ENCODE measurements around the gene TTC39C.

The TTC39C gene

DNA sequence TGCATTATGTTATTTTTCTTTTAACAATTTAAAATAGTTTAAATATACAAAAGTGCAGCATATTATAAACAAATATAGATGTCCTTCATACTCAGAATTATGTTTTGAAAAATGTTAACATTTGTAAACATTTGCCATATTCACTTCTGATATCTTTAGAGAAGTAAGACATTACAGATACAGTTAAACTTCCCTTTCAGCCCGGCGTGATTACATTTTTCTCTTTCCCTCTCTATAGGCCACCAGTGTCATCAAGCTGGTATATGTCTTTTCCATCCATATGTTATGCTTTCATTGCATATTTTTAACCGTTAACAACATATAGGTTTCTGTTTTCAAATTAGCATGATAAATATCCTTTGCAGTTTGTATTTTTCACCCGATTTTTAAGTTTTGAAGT is 27.1 kb downstream of the TTC39C start:
- Histone ChIP-seq H3K9me3 (ENCODE audit: insufficient read depth, low read length, severe bottlenecking) (no peaks in the 10 kb centered on the region), H3K36me3 (ENCODE audit: insufficient read depth, low read length) (no peaks in the 10 kb centered on the region), H4K20me1 (ENCODE audit: insufficient read depth, low read length) (peaks cover 50% of the 10 kb centered on the region), H3K27ac (ENCODE audit: low read length) (no peak overlapping the region), H2AFZ (ENCODE audit: low read depth, low read length) (no peak overlapping the region), H3K4me2 (ENCODE audit: insufficient read depth, low read length) (no peak overlapping the region), H3K27me3 (ENCODE audit: insufficient read depth, low read length, poor library complexity) (no peaks in the 10 kb centered on the region), H3K9ac (ENCODE audit: low read depth, low read length) (no peak overlapping the region), H3K79me2 (ENCODE audit: insufficient read depth, low read length) (peaks cover 80% of the 10 kb centered on the region), H3K4me3 (ENCODE audit: low read depth in 1 of 2, low read length in 2 of 2) (no peak overlapping the region), H3K4me1 (ENCODE audit: insufficient read depth, low read length) (no peaks in the 10 kb centered on the region)
- TF ChIP-seq, protein P1, sequence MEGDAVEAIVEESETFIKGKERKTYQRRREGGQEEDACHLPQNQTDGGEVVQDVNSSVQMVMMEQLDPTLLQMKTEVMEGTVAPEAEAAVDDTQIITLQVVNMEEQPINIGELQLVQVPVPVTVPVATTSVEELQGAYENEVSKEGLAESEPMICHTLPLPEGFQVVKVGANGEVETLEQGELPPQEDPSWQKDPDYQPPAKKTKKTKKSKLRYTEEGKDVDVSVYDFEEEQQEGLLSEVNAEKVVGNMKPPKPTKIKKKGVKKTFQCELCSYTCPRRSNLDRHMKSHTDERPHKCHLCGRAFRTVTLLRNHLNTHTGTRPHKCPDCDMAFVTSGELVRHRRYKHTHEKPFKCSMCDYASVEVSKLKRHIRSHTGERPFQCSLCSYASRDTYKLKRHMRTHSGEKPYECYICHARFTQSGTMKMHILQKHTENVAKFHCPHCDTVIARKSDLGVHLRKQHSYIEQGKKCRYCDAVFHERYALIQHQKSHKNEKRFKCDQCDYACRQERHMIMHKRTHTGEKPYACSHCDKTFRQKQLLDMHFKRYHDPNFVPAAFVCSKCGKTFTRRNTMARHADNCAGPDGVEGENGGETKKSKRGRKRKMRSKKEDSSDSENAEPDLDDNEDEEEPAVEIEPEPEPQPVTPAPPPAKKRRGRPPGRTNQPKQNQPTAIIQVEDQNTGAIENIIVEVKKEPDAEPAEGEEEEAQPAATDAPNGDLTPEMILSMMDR (IDR thresholded peaks at IDR 0.05; ENCODE audit: borderline replicate concordance, extremely low read depth, low read length, poor library complexity, severe bottlenecking): no peak
- TF ChIP-seq EZH2 (IDR thresholded peaks at IDR 0.05; ENCODE audit: borderline replicate concordance, low read depth, low read length, severe bottlenecking): no peak
- no peak for ATAC-seq (ENCODE audit: insufficient read depth, low read depth)
- no peak for DNase-seq

DNA sequence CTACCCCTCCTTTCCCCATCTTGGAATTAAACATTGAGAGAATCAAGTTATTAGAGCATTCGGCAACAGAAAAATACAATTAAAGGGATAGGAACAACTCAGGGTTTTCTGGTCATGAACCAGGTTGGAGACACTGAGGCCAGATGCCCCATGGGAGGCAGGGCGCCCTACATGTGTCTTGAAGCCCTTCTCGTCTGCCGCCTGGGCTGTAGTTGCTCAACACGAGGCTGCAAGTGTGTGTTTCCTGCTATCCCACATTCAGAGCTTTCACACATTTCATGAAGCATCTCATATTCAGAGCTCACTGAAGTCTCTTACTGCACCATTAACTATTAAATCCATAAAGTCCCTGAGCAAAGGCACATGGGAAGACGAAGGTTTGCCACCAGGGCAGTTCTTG is 28.8 kb downstream of the TTC39C start:
- TF ChIP-seq, protein P1 (IDR thresholded peaks at IDR 0.05; ENCODE audit: borderline replicate concordance, extremely low read depth, low read length, poor library complexity, severe bottlenecking): no peak
- TF ChIP-seq EZH2 (IDR thresholded peaks at IDR 0.05; ENCODE audit: borderline replicate concordance, low read depth, low read length, severe bottlenecking): no peak
- Histone ChIP-seq H2AFZ (ENCODE audit: low read depth, low read length) (no peak overlapping the region), H3K9me3 (ENCODE audit: insufficient read depth, low read length, severe bottlenecking) (no peaks in the 10 kb centered on the region), H3K27ac (ENCODE audit: low read length) (no peak overlapping the region), H3K36me3 (ENCODE audit: insufficient read depth, low read length) (no peaks in the 10 kb centered on the region), H3K4me1 (ENCODE audit: insufficient read depth, low read length) (no peaks in the 10 kb centered on the region), H4K20me1 (ENCODE audit: insufficient read depth, low read length) (peaks cover 39% of the 10 kb centered on the region), H3K79me2 (ENCODE audit: insufficient read depth, low read length) (peaks cover 72% of the 10 kb centered on the region), H3K4me3 (ENCODE audit: low read depth in 1 of 2, low read length in 2 of 2) (no peak overlapping the region), H3K9ac (ENCODE audit: low read depth, low read length) (no peak overlapping the region), H3K4me2 (ENCODE audit: insufficient read depth, low read length) (no peak overlapping the region), H3K27me3 (ENCODE audit: insufficient read depth, low read length, poor library complexity) (no peaks in the 10 kb centered on the region)
- DNase-seq: no peak
- no peak for ATAC-seq (ENCODE audit: insufficient read depth, low read depth)

DNA sequence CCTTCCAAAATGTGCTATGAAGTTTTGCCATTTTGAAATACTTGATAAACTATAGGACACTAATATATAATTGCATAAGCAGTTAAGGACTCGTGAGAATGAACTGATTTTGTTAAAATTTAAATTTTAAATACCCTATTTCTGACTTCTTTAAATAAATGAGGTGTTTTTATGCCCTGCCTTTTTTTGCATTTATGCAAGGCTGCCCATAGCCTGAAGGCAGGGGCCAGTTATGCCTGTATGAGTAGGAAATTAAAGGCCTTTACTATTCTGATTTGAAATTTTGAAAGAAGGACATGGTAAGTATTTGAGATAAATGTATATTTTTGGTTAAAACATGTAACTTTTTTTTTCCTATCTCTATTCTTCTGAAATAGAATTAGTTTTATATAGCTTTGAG is 33.7 kb downstream of the TTC39C start:
- no peak for TF ChIP-seq EZH2 (IDR thresholded peaks at IDR 0.05; ENCODE audit: borderline replicate concordance, low read depth, low read length, severe bottlenecking)
- TF ChIP-seq, protein P1 (IDR thresholded peaks at IDR 0.05; ENCODE audit: borderline replicate concordance, extremely low read depth, low read length, poor library complexity, severe bottlenecking): no peak
- Histone ChIP-seq H3K4me2 (ENCODE audit: insufficient read depth, low read length) (no peak overlapping the region), H3K79me2 (ENCODE audit: insufficient read depth, low read length) (peaks cover 71% of the 10 kb centered on the region), H3K4me3 (ENCODE audit: low read depth in 1 of 2, low read length in 2 of 2) (no peak overlapping the region), H2AFZ (ENCODE audit: low read depth, low read length) (no peak overlapping the region), H3K27me3 (ENCODE audit: insufficient read depth, low read length, poor library complexity) (no peaks in the 10 kb centered on the region), H3K4me1 (ENCODE audit: insufficient read depth, low read length) (no peaks in the 10 kb centered on the region), H3K9ac (ENCODE audit: low read depth, low read length) (no peak overlapping the region), H3K9me3 (ENCODE audit: insufficient read depth, low read length, severe bottlenecking) (no peaks in the 10 kb centered on the region), H3K36me3 (ENCODE audit: insufficient read depth, low read length) (no peaks in the 10 kb centered on the region), H3K27ac (ENCODE audit: low read length) (no peak overlapping the region), H4K20me1 (ENCODE audit: insufficient read depth, low read length) (peaks cover 40% of the 10 kb centered on the region)
- ATAC-seq (ENCODE audit: insufficient read depth, low read depth) (no peak), DNase-seq (no peak)

DNA sequence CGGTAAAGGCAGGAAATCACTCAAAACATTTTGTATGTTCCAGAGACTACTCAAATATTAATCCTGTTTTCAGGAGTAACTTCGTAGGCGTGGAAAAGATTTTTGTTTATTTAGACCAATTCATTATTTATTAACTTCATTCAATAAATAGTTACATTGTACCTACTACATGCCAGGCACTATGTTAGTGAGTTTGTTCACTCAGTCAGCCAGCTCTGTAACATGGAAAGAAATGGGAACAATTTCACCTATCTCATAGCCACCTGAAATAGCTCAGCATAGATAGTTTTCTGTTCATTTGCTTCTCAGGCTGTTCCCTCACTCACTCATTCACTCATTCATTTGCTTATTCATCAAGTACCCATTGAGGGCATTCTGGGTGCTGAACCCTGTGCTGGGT is 34.6 kb downstream of the TTC39C start:
- no peaks in the 10 kb centered on the region for H3K27me3 ChIP-seq (ENCODE audit: insufficient read depth, low read length, poor library complexity)
- H3K9me3 ChIP-seq (ENCODE audit: insufficient read depth, low read length, severe bottlenecking): no peaks in the 10 kb centered on the region
- H3K79me2 ChIP-seq (ENCODE audit: insufficient read depth, low read length): peaks cover 69% of the 10 kb centered on the region
- TF ChIP-seq EZH2 (IDR thresholded peaks at IDR 0.05; ENCODE audit: borderline replicate concordance, low read depth, low read length, severe bottlenecking): no peak
- TF ChIP-seq, protein P1 (IDR thresholded peaks at IDR 0.05; ENCODE audit: borderline replicate concordance, extremely low read depth, low read length, poor library complexity, severe bottlenecking): no peak
- no peak overlapping the region for H3K9ac ChIP-seq (ENCODE audit: low read depth, low read length)
- no peak overlapping the region for H3K4me2 ChIP-seq (ENCODE audit: insufficient read depth, low read length)
- no peak for DNase-seq
- H3K36me3 ChIP-seq (ENCODE audit: insufficient read depth, low read length): no peaks in the 10 kb centered on the region
- no peak for ATAC-seq (ENCODE audit: insufficient read depth, low read depth)
- H2AFZ ChIP-seq (ENCODE audit: low read depth, low read length): no peak overlapping the region
- no peak overlapping the region for H3K27ac ChIP-seq (ENCODE audit: low read length)
- no peak overlapping the region for H3K4me3 ChIP-seq (ENCODE audit: low read depth in 1 of 2, low read length in 2 of 2)
- H4K20me1 ChIP-seq (ENCODE audit: insufficient read depth, low read length): peaks cover 35% of the 10 kb centered on the region
- H3K4me1 ChIP-seq (ENCODE audit: insufficient read depth, low read length): no peaks in the 10 kb centered on the region

All from DND-41 (cell line).